RPMI8226 (cell line): ENCODE results near the gene CD34.
"Not testable (repeated sequence)": the region's sequence is repeated elsewhere in the genome, so short reads cannot be mapped to it uniquely, and the experiment has no call there.

Source experiments
- DNase-seq: peaks from one replicate; pipeline ENCODE4 v3.0.0-alpha.2; 2015

Gene CD34

GRCh38 chr1:207897188-207897587 is 13.7 kb downstream of the CD34 start:
- DNase-seq, result peak; percentile 11

- DNase-seq, result no peak
Measured at GRCh38 chr1:207896547-207896946, 14.4 kb downstream of the CD34 start.

- DNase-seq, result no peak
Measured at GRCh38 chr1:207894704-207895103, 16.2 kb downstream of the CD34 start.

- DNase-seq, result no peak
Measured at GRCh38 chr1:207893737-207894582, 17.0 kb downstream of the CD34 start.

DNA sequence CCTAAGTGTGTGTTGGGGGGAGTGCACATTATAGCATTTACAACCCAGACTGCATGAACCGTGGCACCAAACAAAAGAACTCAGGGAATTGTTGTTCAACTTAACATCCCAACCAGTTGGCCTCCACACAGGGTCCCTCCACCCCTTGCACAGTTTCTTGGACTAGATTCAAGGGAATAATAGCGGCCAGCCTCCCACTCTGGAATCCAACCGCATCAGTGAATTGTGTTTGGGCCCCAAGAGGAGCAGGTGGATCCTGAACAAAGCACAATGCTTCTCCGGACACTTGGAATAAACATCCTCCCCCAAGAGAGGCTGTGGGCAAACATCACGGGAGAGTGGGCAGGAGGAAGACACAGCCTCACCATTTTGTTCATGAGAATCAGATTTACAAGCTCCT is 18.2 kb downstream of the CD34 start:
- no peak for DNase-seq

DNA sequence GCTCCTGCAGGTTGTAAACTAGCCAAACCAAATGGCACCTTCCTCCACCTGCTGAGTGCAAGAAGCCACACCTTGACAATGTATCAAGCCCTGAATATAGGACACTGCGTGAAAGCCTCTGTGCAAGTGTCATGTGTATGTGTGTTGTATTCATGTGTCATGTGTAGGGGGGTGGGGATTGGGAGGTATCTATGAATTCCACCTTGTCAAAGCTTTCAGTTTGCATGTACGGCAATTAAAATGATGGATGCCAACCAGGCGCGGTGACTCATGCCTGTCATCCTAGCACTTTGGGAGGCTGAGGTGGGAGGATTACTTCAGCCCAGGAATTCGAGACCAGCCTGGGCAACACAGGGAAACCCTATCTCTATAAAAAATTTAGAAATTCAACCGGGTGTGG is 19.8 kb downstream of the CD34 start:
- no peak for DNase-seq

DNA sequence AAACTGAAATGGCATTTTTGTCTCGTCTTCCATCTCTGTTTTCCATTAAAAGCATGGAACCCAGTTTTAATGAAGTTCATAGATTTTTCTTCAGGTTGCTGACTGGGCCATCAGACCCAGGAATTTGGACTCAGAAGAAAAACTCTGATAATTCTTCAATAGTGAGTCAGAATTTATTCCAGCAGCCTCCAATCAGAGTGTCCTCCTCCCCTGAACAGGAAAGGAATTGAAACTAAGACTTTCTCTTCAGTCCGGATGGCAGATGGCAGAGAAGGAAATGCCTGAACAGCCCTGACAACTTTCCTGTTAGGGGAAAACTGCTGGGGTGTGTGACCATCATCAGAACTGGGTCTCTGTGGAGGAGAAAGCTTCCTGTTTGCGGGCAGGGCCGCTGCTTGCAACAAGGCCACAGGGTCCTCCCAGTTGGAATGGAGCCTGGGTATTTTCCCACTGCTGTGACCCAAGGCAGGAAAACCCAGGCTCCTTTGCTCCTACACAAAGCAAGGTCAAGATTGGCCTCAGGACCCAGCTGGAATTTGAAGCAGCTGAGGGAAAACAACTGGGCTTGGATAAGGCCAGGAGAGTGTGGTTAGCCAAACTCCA is 20.7 kb downstream of the CD34 start:
- DNase-seq, result peak; percentile 54

DNA sequence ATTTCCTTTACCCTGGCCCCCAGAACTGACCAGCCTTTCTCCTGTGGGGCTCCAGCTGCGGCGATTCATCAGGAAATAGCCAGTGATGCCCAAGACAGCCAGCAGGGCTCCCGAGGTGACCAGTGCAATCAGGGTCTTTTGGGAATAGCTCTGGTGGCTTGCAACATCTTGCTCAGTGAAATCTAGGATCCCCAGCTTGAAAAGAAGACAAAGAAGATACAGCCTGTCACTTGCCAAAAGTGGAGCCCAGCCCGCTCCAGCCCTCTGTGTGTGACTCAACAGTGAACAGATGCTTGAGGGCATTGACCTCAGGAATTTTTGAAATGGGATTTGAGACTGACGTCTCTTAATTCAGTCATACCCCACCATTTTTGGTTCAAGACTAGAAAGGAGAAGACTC is 22.3 kb downstream of the CD34 start:
- no peak for DNase-seq

- no peak for DNase-seq
Measured at GRCh38 chr1:207887542-207888201, 23.3 kb downstream of the CD34 start.

DNA sequence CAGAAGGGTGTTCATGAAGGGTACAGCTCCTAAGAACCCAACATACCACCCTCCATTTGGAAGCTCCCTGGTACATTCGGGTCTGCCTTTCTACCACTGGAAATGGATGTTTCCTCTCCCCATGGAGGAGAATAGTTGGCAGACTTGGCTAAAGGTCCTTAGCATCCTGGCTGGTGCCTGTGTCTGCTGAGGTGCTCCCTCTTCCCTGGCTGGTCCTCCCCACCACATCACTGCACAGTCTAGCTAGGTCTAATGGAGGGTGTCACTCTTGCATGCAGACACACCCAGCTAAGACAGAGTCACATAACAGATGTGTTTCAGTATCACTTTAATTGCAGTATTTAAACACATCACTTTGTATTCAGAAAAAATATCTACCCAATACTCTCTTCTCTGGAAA is 24.7 kb downstream of the CD34 start:
- DNase-seq, result no peak

- peak; percentile 80 for DNase-seq
Measured at GRCh38 chr1:207885129-207886032, 25.5 kb downstream of the CD34 start.

- no peak for DNase-seq
Measured at GRCh38 chr1:207884266-207885029, 26.5 kb downstream of the CD34 start.

- DNase-seq, result no peak
Measured at GRCh38 chr1:207883660-207884250, 27.2 kb downstream of the CD34 start.

DNA sequence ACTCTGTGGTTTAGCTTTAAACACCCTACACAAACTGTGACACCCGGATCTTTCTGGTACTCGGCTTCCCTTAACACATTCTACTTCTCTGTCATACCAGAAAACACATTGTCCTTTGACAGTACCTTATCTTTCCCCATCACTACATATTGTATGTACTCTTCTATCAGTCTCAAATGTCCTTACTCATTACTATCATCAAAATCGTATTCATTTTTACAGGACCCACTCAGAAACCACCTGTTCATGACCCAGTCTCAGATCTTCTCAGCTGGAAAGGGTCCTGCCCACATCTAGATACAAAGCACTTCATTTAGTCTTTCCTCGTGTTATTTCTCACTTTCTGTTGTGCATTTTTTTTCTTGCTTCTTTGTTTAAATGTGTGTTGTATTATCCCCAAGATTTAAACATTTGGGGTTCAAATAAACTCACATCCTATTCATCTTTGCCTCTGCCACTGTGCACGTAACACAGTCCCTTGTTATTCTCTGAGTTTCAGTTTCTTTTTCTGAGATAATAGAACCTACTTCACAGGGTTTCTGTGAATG is 27.7 kb downstream of the CD34 start:
- no peak for DNase-seq

- DNase-seq, result no peak
Measured at GRCh38 chr1:207882692-207883091, 28.2 kb downstream of the CD34 start.

- DNase-seq, result no peak
Measured at GRCh38 chr1:207878939-207879338, 32.0 kb downstream of the CD34 start.

GRCh38 chr1:207877914-207878313 is 33.0 kb downstream of the CD34 start:
- not testable (repeated sequence) for DNase-seq

DNA sequence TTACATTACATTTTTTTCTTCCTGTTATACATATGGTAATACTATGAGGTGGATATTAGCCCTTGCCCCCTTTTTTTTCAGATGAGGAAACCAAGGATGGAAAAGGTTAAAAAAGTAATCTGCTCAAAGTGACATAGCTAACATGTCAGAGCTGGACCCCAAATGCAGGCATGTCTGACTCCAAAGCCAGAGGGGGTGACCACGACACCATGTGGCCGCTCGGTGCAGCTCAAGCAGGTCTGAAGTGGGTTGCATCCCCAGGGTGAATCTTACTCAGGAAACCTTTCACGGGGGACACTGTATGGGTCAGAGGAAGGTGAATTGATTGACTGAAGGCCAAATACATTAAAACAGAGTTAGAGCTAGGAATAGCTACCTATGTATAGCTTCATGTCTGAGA is 34.8 kb downstream of the CD34 start:
- peak; percentile 11 for DNase-seq

DNA sequence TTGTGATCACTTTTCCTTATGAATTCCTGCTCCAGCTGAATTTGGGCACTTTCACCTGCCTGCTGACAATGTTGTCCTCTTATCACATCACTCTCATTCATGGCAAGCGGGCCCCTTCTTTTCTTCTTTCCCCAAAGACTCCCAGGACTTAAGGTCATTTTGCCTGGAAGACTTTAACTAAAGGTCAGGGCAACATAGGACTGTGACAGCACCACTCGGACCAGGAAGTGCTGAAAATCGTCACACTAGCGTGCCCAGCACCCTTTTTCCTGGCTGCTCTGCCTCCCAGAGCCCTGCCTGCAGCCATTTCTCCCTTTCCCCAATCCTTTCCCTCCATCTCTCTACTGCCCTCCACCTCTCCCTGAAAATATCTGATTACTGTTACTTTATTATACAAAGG is 35.4 kb downstream of the CD34 start:
- no peak for DNase-seq

GRCh38 chr1:207873055-207873890 is 37.7 kb downstream of the CD34 start:
- DNase-seq, result no peak

DNA sequence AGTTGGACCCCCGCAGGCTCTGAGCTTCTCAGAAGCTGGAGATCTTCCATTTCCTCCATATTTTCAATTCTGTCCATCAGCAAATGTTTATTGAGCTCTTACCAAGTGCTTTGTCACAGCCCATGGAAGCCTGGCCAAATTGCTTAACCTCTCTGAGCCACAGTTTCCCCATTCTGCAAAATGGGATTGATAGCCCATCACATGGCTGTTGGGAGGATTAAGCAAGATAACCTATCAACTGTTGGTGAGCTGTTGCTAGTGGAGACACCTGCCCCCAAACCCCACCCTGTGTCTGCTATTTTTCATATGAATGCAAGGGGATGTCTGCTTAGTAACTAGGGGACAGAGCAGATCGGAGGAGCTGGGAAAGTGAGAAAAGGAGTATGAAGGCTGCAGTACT is 38.3 kb downstream of the CD34 start:
- DNase-seq, result no peak
